Endothelial cell (in vitro differentiated cells): Measurements from ENCODE around the gene DDHD1. TPM values are rescaled to one million over a fixed set of nuclear protein-coding genes. Genes with fewer than 3 reads are reported as not detected.

Source experiments
- DNase-seq: peaks from one replicate; pipeline ENCODE4 v3.0.0; 2021; ENCODE audit warnings: low spot score
- H3K27ac Mint-ChIP-seq: one replicate; pipeline ENCODE4 v1.8.0; 2021; ENCODE audit warnings: mixed read lengths, inconsistent platforms; ENCODE audit not compliant: unreplicated experiment
- H3K27me3 Mint-ChIP-seq: one replicate; pipeline ENCODE4 v1.8.0; 2021; ENCODE audit warnings: mild to moderate bottlenecking, moderate library complexity, mixed read lengths, inconsistent platforms; ENCODE audit not compliant: unreplicated experiment
- H3K36me3 Mint-ChIP-seq: one replicate; pipeline ENCODE4 v1.8.0; 2021; ENCODE audit warnings: mild to moderate bottlenecking, low read depth, mixed read lengths, inconsistent platforms; ENCODE audit not compliant: unreplicated experiment
- H3K4me1 Mint-ChIP-seq: one replicate; pipeline ENCODE4 v1.8.0; 2021; ENCODE audit warnings: mild to moderate bottlenecking, mixed read lengths, inconsistent platforms; ENCODE audit not compliant: unreplicated experiment
- H3K4me3 Mint-ChIP-seq: one replicate; pipeline ENCODE4 v1.8.0; 2021; ENCODE audit warnings: mild to moderate bottlenecking, mixed read lengths, inconsistent platforms; ENCODE audit not compliant: unreplicated experiment
- H3K9me3 Mint-ChIP-seq: one replicate; pipeline ENCODE4 v1.8.0; 2021; ENCODE audit warnings: mixed read lengths, inconsistent platforms; ENCODE audit not compliant: unreplicated experiment
- total RNA-seq: library from RNA; stranded (reverse); fragmentation: NEBNext Ultra II Directional; extraction: Animal tissue kit (Norgen Biotek cat#: 25700); gene quantifications from one replicate; pipeline ENCODE4 v1.2.1, GENCODE V29; 2021; ENCODE audit not compliant: unreplicated experiment
- TF ChIP-seq, protein P1 (sequence below): fragments of 200-600 bp; sonication (generic); IDR thresholded peaks from one replicate; pipeline ENCODE4 v1.5.0; 2021; ENCODE audit warnings: antibody characterized with exemption; ENCODE audit not compliant: unreplicated experiment

Gene DDHD1
- total RNA-seq, 1 donor from 2014 or later: 4.1 TPM

DNA sequence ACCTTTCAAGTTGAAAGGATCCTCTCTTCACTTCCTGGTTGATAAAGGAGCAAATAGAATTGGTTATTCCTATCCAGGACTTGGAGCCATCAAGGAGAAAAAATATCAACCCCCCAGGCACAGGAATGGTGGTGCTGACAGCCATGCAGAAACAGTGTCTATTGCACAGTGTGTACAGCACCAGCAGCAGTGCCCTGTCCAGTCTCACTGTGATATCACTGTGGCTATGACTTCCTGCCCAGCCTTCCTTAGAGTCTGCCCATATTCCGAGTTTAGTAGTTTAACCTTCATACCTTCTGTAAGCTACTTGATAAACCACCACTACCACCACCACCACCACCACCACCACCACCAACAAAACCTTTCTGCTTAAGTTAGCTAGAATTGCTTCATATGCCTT, 157.1 kb downstream of the DDHD1 start:
- H3K9me3 Mint-ChIP-seq: no peaks in the 10 kb centered on the region
- no peak overlapping the region for H3K27ac Mint-ChIP-seq
- H3K4me3 Mint-ChIP-seq: no peak overlapping the region
- no peaks in the 10 kb centered on the region for H3K27me3 Mint-ChIP-seq
- no peaks in the 10 kb centered on the region for H3K36me3 Mint-ChIP-seq
- no peaks in the 10 kb centered on the region for H3K4me1 Mint-ChIP-seq
- no peak for DNase-seq
- TF ChIP-seq, protein P1, sequence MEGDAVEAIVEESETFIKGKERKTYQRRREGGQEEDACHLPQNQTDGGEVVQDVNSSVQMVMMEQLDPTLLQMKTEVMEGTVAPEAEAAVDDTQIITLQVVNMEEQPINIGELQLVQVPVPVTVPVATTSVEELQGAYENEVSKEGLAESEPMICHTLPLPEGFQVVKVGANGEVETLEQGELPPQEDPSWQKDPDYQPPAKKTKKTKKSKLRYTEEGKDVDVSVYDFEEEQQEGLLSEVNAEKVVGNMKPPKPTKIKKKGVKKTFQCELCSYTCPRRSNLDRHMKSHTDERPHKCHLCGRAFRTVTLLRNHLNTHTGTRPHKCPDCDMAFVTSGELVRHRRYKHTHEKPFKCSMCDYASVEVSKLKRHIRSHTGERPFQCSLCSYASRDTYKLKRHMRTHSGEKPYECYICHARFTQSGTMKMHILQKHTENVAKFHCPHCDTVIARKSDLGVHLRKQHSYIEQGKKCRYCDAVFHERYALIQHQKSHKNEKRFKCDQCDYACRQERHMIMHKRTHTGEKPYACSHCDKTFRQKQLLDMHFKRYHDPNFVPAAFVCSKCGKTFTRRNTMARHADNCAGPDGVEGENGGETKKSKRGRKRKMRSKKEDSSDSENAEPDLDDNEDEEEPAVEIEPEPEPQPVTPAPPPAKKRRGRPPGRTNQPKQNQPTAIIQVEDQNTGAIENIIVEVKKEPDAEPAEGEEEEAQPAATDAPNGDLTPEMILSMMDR: no peak

DNA sequence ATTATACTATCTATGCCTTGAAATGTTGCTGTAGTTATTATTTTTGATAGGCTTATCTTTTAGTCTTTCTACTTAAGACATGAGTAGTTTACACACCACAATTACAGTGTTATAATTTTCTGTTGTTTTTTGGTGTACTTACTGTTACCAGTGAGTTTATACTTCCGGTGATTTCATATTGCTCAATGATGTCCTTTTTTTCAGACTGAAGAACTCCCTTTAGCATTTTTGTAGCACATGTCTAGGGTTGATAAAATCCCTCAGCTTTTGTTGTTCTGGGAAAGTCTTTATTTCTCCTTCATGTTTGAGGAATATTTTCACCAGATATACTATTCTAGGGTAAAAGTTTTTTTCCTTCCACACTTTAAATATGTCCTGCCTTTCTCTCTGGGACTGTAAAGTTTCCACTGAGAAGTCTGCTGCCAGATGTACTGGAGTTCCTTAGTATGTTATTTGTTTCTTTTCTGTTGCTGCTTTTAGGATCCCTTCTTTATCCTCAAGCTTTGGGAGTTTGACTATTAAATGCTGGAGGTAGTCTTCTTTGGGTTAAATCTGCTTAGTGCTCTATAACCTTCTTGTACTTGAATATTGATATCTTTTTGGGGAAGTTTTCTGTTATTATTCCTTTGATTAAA, 160.8 kb downstream of the DDHD1 start:
- Mint-ChIP-seq H3K36me3 (no peaks in the 10 kb centered on the region), H3K4me3 (no peak overlapping the region), H3K4me1 (no peaks in the 10 kb centered on the region), H3K27me3 (no peaks in the 10 kb centered on the region), H3K9me3 (no peaks in the 10 kb centered on the region), H3K27ac (no peak overlapping the region)
- DNase-seq: no peak
- TF ChIP-seq, protein P1: no peak

DNA sequence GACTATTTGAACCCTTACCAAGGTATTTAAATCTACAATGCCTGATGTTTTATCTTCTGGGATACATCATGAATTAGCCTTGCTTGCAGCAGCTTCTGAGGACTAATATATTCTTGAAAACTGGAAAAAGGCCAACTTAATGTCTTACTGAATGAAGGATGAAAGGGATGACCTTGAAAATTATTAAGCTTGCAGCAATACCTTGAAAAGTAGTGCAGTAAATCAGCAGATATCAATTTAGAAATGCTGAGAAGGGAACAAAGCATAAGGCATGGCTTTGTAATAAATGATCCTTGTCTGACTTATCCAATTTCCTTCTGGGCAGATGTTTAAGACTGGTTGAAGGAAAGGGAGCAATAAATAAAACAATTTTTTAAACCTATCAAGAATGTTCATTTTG, 165.0 kb downstream of the DDHD1 start:
- H3K27me3 Mint-ChIP-seq: no peaks in the 10 kb centered on the region
- H3K4me3 Mint-ChIP-seq: no peak overlapping the region
- no peaks in the 10 kb centered on the region for H3K4me1 Mint-ChIP-seq
- DNase-seq: no peak
- H3K27ac Mint-ChIP-seq: no peak overlapping the region
- H3K36me3 Mint-ChIP-seq: no peaks in the 10 kb centered on the region
- TF ChIP-seq, protein P1: no peak
- no peaks in the 10 kb centered on the region for H3K9me3 Mint-ChIP-seq

DNA sequence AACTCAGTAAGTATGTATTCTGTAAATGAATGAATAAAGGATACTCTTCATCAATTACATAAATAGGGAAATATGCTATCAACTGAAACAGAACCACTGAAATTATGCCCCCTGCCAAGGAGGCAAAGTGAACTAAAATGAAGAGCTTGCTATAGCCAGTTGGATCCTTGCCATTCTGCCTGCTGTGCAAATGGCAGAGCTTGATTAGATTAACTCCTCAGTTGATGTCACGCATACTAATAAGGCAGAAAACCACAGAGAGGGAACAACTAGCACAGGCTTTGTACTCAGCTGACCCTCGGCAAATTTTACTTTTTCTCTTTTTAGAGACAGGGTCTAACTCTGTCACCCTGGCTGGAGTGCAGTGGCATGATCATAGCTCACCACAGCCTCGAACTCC, 165.6 kb downstream of the DDHD1 start:
- TF ChIP-seq, protein P1: no peak
- Mint-ChIP-seq H3K27ac (no peak overlapping the region), H3K4me3 (no peak overlapping the region), H3K36me3 (no peaks in the 10 kb centered on the region), H3K9me3 (no peaks in the 10 kb centered on the region), H3K27me3 (no peaks in the 10 kb centered on the region), H3K4me1 (no peaks in the 10 kb centered on the region)
- DNase-seq: no peak

DNA sequence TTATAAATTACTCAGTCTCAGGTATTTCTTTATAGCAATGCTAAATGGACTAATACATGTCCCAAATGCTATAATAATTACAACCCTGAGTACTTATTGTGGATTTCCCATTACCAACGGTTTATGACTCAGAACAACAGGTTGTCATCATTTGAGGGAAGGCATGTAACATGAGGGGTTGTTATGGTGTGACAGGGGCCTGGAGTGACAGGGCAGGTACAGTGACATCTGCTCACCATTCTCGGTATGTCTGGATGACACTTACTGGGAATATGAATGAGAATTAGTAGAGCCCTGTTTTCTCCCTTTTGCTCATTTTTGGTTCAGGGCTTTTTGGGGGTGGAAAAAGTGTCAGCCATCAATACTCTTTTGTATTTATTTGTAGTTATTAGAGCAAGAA, 166.1 kb downstream of the DDHD1 start:
- Mint-ChIP-seq H3K4me1 (no peaks in the 10 kb centered on the region), H3K4me3 (no peak overlapping the region), H3K9me3 (no peaks in the 10 kb centered on the region), H3K36me3 (no peaks in the 10 kb centered on the region), H3K27me3 (no peaks in the 10 kb centered on the region), H3K27ac (no peak overlapping the region)
- DNase-seq: no peak
- TF ChIP-seq, protein P1: no peak

Other genes starting within 250 kb of the DDHD1 start
- 188 TPM for gene FERMT2, start 202.3 kb downstream of the DDHD1 start, total RNA-seq